Lung (tissue), 12 donors: Measurements from ENCODE around the gene HOXA5. TPM values are rescaled to one million over a fixed set of nuclear protein-coding genes. Genes with fewer than 3 reads are reported as not detected.

ENCODE experiments used
- ATAC-seq: fragments of 200-7000 bp; cut with Tn5 transposase; one replicate; pipeline ENCODE4 v1.9.1; 2020; ENCODE audit warnings: moderate number of reproducible peaks; ENCODE audit not compliant: insufficient read depth, low FRiP score
- DNase-seq, 3 donors: peaks; one replicate each; pipeline ENCODE4 v3.0.0-alpha.2; 2013 to 2017
- H3K27ac ChIP-seq, 2 donors: one replicate each; pipeline ENCODE4 v1.5.1; 2013; ENCODE audit warnings: mild to moderate bottlenecking in 2 of 2, moderate library complexity in 2 of 2, control low read depth in 1 of 2, inconsistent platforms in 1 of 2, low read depth in 1 of 2, low read length in 1 of 2
- H3K27me3 ChIP-seq, 3 donors: one replicate each; pipeline ENCODE4 v1.5.1; 2013; ENCODE audit warnings: low read length in 2 of 3; ENCODE audit not compliant: control insufficient read depth in 3 of 3, insufficient read depth in 3 of 3
- H3K36me3 ChIP-seq, 4 donors: one replicate each; pipeline ENCODE4 v1.5.1; 2013; ENCODE audit warnings: low read length in 4 of 4, mild to moderate bottlenecking in 1 of 4, moderate library complexity in 1 of 4; ENCODE audit not compliant: control insufficient read depth in 4 of 4, insufficient read depth in 4 of 4
- H3K4me1 ChIP-seq, 5 donors: one replicate each; pipeline ENCODE4 v1.5.1; 2013; ENCODE audit warnings: low read length in 5 of 5, mild to moderate bottlenecking in 2 of 5, moderate library complexity in 1 of 5; ENCODE audit not compliant: control insufficient read depth in 5 of 5, insufficient read depth in 5 of 5
- H3K4me3 ChIP-seq: one replicate; pipeline ENCODE4 v1.5.1; 2013; ENCODE audit warnings: mild to moderate bottlenecking, control low read depth, moderate library complexity
- H3K9ac ChIP-seq, 2 donors: one replicate each; pipeline ENCODE4 v1.5.1; 2013; ENCODE audit warnings: low read length in 2 of 2, control low read depth in 1 of 2; ENCODE audit not compliant: insufficient read depth in 1 of 2
- H3K9me3 ChIP-seq, 4 donors: one replicate each; pipeline ENCODE4 v1.5.1; 2013; ENCODE audit warnings: low read length in 3 of 4, mild to moderate bottlenecking in 1 of 4, moderate library complexity in 1 of 4; ENCODE audit not compliant: control insufficient read depth in 4 of 4, insufficient read depth in 3 of 4
- CTCF ChIP-seq: IDR thresholded peaks from 2 replicates; pipeline ENCODE4 v1.5.1; 2012; ENCODE audit warnings: mild to moderate bottlenecking; ENCODE audit errors: control extremely low read depth, extremely low read depth
- WGBS, 2 donors: extraction: QIAGEN DNeasy Blood & Tissue Kit; methylation state at CpG; one replicate each; pipeline ENCODE4 v1.1.7; 2013; 5-methylcytosine and 5-hydroxymethylcytosine counted together
- polyA plus RNA-seq, 2 donors: library from polyadenylated mRNA; stranded (reverse); fragments of 200-250 nt; gene quantifications; one replicate each; pipeline ENCODE4 v1.2.1, GENCODE V29; 2013
- total RNA-seq, 2 donors: library from RNA; depleted of rRNA in 1 of 2; stranded (reverse); fragments of >200 nt in 1 of 2; gene quantifications; one replicate each; pipeline ENCODE4 v1.2.1, GENCODE V29; 2014 to 2021
- donor health status: control.
- donor health status: control.
- donor health status: Bipolar disorder and iron deficiency.
- donor health status: healthy.
- donor health status: DM: yes; HTN: yes; CAD: no.

Gene HOXA5
- total and polyA plus RNA-seq, 4 donors = 9.2 to 61.9 (median 15.2) TPM

GRCh38 chr7:27096768-27097514 is 46.5 kb downstream of the HOXA5 start:
- 1 to 2% methylated on average over 37 to 41 of the region's 41 CpGs for WGBS, 2 donors
- Histone ChIP-seq H3K9me3 (no peaks in the 10 kb centered on the region), H3K36me3 (peaks cover 0 to 15% (median 6%) of the 10 kb centered on the region in 4 donors), H3K4me3 (peak overlapping the region; percentile 70), H3K4me1 (peaks cover 0 to 68% (median 9%) of the 10 kb centered on the region in 5 donors), H3K9ac (peak overlapping the region; percentile 82 to 98), H3K27me3 (peaks cover 0 to 56% (median 5%) of the 10 kb centered on the region in 3 donors), H3K27ac (peak overlapping the region in 1 of 2 donors; percentile 94)
- DNase-seq (peak; percentile 63 to 82 (median 75)), ATAC-seq (peak; percentile 55)
- TF ChIP-seq CTCF = no peak

DNA sequence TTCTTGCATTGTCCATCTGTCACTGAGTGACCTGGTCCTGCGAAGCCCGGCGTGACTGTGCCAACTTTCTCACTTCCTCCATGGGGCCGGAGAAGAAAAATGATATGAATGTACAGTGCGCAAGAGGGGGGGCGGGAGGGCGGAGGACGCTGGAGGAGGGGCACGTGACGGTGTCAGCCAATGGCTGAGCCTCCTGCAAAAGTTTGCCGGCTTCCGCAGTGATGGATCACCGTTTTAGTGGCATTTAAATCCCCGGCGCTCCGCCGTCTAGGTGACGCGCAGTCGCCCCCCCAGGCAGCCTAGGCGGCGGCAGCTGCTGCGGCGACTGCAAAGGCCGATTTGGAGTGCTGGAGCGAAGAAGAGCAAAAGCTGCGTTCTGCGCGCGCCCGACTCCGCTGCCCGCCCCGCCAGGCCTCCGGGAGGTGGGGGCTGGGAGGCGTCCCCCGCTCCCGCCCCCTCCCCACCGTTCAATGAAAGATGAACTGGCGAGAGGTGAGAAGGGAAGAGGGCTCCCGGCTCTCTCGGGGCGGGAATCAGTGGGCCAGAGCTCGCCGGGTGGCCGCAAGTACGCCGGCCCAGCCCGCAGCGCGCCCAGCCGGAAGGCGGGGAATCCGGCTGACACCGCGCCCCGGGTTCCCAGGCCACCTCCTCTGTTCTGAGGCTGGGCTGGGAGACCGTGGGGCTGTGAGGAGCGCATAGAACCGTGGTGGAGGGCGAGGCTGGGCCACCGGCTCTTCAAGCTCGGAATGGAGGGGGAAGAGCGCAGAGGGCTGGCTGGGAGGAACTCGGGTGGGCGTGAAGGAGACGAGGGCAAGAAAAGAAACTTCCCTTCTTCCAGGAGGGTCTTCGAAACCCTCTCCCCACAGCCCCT is 47.3 kb downstream of the HOXA5 start, which contains the start of gene HOXA1:
Gene HOXA1, minus strand, starts transcription at position 104 of the 871 bp plus-strand sequence. Its CDS starts 88 bp downstream, at position 16.
- 1 to 2% methylated on average over 45 to 68 of the region's 68 CpGs for WGBS, 2 donors
- peaks cover 0 to 12% (median 5%) of the 10 kb centered on the region in 4 donors for H3K36me3 ChIP-seq
- peaks cover 0 to 56% (median 7%) of the 10 kb centered on the region in 3 donors for H3K27me3 ChIP-seq
- peak within 1 kb of the TSS in 1 of 2 donors; percentile 94 for H3K27ac ChIP-seq
- DNase-seq = peak; percentile 95 to 98 (median 97)
- peak within 1 kb of the TSS; percentile 82 to 98 for H3K9ac ChIP-seq
- TF ChIP-seq CTCF = no peak
- H3K4me3 ChIP-seq = peak within 1 kb of the TSS; percentile 70
- ATAC-seq = peak; percentile 80
- H3K9me3 ChIP-seq = no peaks in the 10 kb centered on the region
- H3K4me1 ChIP-seq = peaks cover 0 to 76% (median 9%) of the 10 kb centered on the region in 5 donors

DNA sequence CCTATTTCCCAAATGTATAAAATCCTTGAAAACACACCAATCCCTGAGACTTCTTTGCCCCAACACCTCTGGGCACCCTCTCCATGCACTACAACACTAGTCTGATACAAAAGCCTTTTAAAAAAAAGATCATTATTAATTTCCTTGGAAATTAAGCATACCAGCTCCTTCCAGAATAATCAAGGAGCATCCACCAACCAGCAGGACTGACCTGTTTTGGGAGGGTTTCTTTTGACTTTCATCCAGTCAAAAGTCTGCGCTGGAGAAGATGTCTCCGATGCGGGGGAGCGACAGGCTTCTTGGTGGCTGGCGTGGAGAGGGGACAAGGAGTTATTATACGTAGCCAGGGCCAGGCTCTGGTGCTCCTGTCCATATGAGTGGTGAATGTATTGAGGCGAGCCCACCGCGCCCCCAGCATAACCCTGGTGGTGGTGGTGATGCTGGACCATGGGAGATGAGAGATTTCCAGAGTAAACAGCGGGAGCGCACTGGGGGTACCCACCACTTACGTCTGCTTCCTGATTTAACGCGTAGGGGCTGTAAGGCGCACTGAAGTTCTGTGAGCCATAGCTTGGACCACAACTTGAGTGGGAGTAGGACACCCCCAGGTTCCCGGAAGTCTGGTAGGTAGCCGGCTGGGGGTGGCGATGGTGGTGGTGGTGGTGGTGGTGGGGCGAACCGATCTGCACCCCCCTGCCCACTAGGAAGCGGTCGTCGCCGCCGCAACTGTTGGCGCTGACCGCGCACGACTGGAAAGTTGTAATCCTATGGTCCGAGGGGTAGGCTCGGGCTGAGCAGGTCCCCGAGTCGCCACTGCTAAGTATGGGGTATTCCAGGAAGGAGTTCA is 48.2 kb downstream of the HOXA5 start:
- DNase-seq (peak in 2 of 3 donors; percentile 55 to 60), ATAC-seq (no peak)
- no peak overlapping the region for H3K27ac ChIP-seq
- H3K9me3 ChIP-seq = no peaks in the 10 kb centered on the region
- TF ChIP-seq CTCF = no peak
- H3K9ac ChIP-seq = peak overlapping the region in 1 of 2 donors; percentile 78
- H3K27me3 ChIP-seq = peaks cover 4 to 59% (median 4%) of the 10 kb centered on the region in 3 donors
- WGBS, 2 donors = 11 to 19% methylated on average over 33 of the region's 33 CpGs
- peaks cover 0 to 76% (median 9%) of the 10 kb centered on the region in 5 donors for H3K4me1 ChIP-seq
- H3K36me3 ChIP-seq = peaks cover 0 to 5% (median 3%) of the 10 kb centered on the region in 4 donors
- peak overlapping the region; percentile 8 for H3K4me3 ChIP-seq
